ENCODE data around the gene CCDC172. TPM values are rescaled to one million over a fixed set of nuclear protein-coding genes. Genes with fewer than 3 reads are reported as not detected.
A peak's percentile ranks its signal among the peaks of the same experiment; 100 is the strongest.

The CCDC172 gene
- not detected in 2 replicates for total RNA-seq (2014; rRNA removed; shearing (Covaris generic))

DNA sequence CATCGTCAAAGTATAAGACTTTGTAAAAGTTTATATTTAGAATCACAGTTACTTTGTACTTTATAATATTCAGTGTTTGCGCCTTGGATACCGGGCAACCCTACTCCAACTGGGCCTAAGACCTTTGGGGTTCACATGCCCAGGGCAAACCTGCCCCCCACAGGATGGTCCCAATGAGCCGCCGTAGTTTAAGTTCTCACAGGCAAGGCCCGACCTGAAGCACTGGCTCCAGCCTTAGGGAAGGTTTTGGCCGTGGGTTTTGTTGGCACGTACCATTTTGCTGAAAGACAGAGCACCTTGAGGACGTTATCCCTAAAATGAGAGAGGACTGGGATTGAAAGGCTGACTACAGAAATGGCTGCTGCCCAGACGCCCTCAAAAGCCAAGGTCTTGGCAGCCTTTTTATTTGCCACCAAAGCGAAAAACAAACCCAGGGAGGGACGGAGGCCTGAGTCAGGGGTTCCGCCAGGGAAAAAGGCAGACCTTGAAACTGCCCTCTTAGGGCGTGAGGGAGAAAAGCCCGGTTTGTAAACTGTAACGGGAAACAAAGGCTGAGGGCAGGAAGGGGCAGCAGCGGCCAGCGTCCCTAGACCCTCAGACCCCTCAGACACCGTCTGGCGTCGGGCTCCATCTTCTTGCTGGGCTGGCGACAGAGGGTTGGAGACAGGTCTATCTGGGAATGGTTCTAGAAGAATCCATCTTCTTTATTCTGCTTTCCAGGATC, at the start of gene CCDC172:
Gene CCDC172 (plus strand): TSS at position 222 of the 724 bp plus-strand sequence. CDS start 564 bp downstream, outside the sequence.
- DNase-seq (ENCODE audit: low spot score): no peak

GRCh38 chr10:116276981-116277380, 47.3 kb upstream of the CCDC172 start:
- DNase-seq (ENCODE audit: low spot score): no peak

GRCh38 chr10:116278846-116279245, 45.4 kb upstream of the CCDC172 start:
- DNase-seq (ENCODE audit: low spot score): no peak

DNA sequence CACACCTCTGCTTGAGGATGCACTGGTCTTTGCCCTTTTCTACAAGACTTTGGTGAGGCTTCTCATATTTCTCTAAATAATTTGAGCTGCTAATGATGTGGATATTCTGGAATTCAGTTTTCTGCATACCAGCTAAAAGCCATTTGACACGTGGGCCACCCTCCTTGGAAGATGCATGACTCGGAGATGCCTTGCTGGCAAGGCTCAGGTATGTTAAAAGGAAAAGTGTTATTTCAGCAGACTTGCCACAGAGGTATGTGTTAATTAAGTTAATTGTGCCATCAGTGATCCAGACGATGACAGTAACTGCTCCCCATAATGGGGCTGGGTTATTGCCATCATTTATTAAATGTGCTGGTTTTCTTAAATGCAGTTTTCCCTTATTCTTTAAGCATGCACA, 42.5 kb upstream of the CCDC172 start:
- no peak for DNase-seq (ENCODE audit: low spot score)

- no peak for DNase-seq (ENCODE audit: low spot score)
Measured at GRCh38 chr10:116286626-116287200, 37.5 kb upstream of the CCDC172 start.

DNA sequence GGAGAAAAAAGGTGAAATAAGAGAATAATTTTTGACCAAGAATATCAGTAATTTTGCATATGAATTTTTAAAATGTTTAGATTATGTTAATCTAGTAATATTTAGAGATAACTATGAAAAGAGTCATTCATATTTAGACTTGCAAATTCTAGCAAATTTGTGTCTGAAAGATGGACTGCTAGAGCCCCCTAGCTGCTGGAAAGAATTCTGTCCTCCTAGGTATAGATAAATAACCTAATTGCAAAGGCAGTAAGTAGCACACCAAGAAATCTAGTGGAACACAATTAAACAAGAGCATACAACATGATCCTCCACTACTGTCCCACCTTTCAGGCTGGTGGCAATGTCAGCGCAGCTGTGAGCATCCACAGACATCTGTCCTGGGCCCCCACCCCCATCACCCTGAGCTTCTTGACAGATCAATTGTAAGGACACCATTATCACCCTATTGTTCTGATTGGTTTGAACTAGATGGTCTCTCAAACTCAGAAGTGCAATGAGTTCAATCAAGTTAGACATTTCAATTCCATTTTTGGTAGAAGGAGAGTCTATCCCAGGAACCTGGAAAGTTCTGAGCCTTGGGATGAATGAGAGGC, 36.2 kb upstream of the CCDC172 start:
- DNase-seq (ENCODE audit: low spot score): peak; percentile 43

- no peak for DNase-seq (ENCODE audit: low spot score)
Measured at GRCh38 chr10:116289652-116290051, 34.6 kb upstream of the CCDC172 start.

DNA sequence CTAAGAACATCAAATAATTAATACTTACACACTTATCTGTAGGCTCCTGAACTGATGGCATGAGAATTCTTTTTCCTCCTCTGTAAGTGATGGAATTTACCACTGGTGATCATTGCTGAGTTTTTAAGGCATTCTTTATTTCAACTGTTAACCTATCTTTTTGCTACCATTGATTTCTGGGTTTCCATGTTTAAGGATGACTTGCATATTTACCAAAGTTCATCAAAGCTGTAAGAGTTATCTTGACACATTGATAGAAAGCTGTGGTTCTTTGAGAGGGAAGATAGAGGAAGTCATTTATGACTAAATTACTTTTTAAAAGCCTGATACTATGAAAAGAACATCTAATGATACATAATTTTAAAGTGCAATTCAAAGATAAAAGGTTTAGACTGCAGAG, 31.8 kb upstream of the CCDC172 start:
- no peak for DNase-seq (ENCODE audit: low spot score)

- no peak for DNase-seq (ENCODE audit: low spot score)
Measured at GRCh38 chr10:116296291-116296721, 27.9 kb upstream of the CCDC172 start.

DNA sequence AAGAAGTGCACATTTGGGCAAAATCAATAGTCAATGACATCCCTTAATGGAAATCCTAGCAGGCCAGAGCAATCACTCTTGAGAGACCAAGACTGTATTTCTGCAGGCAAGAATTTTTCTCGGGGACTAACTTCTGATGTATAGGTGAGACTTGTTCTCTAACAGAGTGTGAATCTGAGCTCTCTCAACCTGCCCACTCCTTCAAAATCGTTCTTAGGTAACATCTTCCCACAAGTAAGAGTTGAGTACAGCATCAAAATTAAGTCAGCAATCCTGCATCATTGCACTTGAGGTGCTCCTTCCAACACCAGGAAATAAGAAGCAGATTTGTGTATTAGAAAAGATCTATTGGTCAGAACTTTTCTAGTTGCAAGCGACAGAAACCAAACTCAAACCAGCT, 25.7 kb upstream of the CCDC172 start:
- DNase-seq (ENCODE audit: low spot score): no peak

DNA sequence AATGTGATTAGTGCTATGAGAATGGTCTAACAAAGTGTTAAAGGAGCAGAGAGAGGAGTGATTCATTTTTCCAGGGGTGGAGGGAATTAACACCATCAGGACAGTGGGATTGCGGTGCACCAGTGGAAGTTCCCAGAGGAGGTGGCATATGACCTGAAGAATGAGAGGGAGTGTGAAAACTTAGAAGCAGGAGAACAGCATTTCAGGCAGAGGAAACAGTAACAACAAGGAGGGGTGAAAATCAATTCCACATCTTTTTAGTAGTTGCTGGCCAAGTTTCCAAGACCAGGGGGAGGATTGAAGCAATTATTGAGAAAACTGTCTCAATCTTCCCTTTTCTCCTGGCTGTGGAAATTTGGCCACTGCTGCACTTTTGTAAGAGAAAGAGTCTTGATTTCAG, 23.7 kb upstream of the CCDC172 start:
- no peak for DNase-seq (ENCODE audit: low spot score)

GRCh38 chr10:116304923-116305322, 19.3 kb upstream of the CCDC172 start:
- no peak for DNase-seq (ENCODE audit: low spot score)

DNA sequence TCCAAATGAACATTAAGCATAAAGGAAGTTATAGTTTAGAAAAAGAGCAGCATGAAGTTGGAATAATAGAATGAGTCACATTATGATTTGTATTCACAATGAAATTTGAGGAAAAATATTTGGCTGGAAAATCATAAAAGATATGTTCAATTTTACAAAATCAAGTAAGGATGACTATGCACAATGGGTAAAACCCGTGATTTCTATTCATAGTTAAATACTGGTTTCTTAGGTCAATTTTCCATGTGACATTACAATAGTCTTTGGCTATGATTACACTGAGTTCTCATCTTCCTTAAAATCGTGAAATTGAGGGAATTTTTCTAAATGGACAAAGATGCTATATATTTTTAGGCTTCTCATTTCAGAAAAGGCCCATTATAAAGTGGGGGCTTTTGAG, 17.4 kb upstream of the CCDC172 start:
- DNase-seq (ENCODE audit: low spot score): no peak

- DNase-seq (ENCODE audit: low spot score): no peak
Measured at GRCh38 chr10:116307455-116307854, 16.8 kb upstream of the CCDC172 start.

DNA sequence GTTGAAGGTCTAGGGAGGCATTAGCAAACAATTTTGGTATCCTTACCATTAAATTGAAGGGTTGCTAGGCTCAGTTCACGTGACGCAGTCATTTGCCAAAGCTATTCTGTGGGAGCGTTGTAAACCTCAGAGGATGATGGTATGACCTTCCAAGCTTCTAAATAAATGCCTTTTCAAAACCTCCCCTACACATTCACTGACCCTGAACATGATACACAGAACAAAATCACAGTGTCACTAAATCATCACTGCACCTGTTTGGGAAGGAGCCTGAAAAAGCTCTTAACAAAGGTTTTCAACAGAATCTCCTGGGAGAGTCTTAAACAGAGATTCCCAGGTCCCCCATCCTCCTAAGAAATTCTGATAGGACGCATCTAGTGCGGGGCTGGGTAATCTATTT, 13.2 kb upstream of the CCDC172 start:
- no peak for DNase-seq (ENCODE audit: low spot score)

GRCh38 chr10:116311706-116312490, 12.3 kb upstream of the CCDC172 start:
- no peak for DNase-seq (ENCODE audit: low spot score)

- no peak for DNase-seq (ENCODE audit: low spot score)
Measured at GRCh38 chr10:116312548-116312947, 11.7 kb upstream of the CCDC172 start.

GRCh38 chr10:116316503-116316902, 7.7 kb upstream of the CCDC172 start:
- DNase-seq (ENCODE audit: low spot score): peak; percentile 44

GRCh38 chr10:116324951-116325635, 845 bp downstream of the CCDC172 start:
- no peak for DNase-seq (ENCODE audit: low spot score)

- no peak for DNase-seq (ENCODE audit: low spot score)
Measured at GRCh38 chr10:116325987-116326386, 1.7 kb downstream of the CCDC172 start.

DNA sequence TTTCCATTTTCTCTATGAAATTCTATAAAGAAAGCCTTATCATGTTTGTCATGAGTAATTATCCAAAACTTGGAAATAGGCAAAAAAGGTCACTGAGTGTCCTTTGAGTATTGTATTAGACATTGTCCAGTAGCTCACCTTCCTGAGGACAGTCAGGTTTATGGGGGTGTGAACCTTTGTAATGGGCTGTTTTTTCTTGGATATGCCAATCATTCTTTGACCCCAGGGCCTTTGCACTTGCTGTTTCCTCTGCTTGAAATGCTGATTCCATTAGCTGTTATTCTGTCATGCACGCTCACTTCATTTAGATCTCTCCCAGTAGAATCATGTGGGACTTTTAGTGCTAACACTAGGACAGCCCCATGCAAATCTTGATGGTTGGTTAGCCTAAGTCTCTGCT, 4.9 kb downstream of the CCDC172 start:
- no peak for DNase-seq (ENCODE audit: low spot score)

DNA sequence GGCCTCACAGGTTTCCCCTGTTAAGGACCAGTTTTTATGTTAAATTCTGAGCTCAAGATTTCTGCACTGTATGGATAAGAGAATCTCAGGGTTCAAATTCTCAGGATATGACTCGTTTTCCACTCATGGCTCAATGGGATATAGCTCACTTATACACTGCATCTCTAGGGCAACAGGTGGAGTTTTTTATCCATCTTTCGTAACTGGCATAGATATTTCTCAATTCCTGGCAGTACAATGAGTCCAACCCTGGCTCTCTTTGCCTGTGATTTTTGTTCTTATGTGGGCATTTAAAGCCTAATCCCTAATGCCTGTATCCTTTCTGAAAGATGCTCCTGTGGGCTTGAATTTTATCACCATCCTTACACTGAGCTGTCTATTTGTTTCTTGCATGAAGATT, 7.6 kb downstream of the CCDC172 start:
- DNase-seq (ENCODE audit: low spot score): no peak

All from A172 (cell line).